ENCODE results near the gene SPATA33.

GRCh38 chr16:89641458-89642119, 16.0 kb upstream of the SPATA33 start:
- TF ChIP-seq CTCF (IDR thresholded peaks at IDR 0.05) = no peak
- TF ChIP-seq POLR2AphosphoS5 (IDR thresholded peaks at IDR 0.05) = no peak

Data from transverse colon (tissue), 4 donors.